K562 (cell line): ENCODE measurements around the gene SLC19A2. TPM values are rescaled to one million over a fixed set of nuclear protein-coding genes. Genes with fewer than 3 reads are reported as not detected.

Experiments
- ARID1B ChIP-seq: fragments of 450-650 bp; IDR thresholded peaks from 2 replicates; pipeline ENCODE4 v1.6.1; 2016; ENCODE audit warnings: antibody characterized with exemption, mild to moderate bottlenecking, inconsistent platforms
- CBFA2T2 ChIP-seq: fragments of 450-650 bp; conservative IDR thresholded peaks from 2 replicates; pipeline ENCODE4 v1.6.1; 2017; ENCODE audit warnings: mild to moderate bottlenecking
- CXXC5 ChIP-seq: fragments of 250-450 bp; sonication (Bioruptor Pico); IDR thresholded peaks from 2 replicates; pipeline ENCODE4 v1.8.0; 2022; ENCODE audit warnings: inconsistent platforms, mild to moderate bottlenecking, moderate library complexity
- EHMT2 ChIP-seq: fragments of 450-650 bp; IDR thresholded peaks from 2 replicates; pipeline ENCODE4 v1.6.1; 2018; ENCODE audit warnings: antibody characterized with exemption
- EP300 ChIP-seq: IDR thresholded peaks from 2 replicates; pipeline ENCODE4 v1.6.1; 2012; ENCODE audit warnings: low read length, improper control_type of control experiment
- ILF3 ChIP-seq: fragments of 450-650 bp; IDR thresholded peaks from 2 replicates; pipeline ENCODE4 v1.6.1; 2018; ENCODE audit warnings: antibody characterized with exemption, mild to moderate bottlenecking, moderate library complexity, borderline replicate concordance
- KLF13 ChIP-seq: fragments of 450-650 bp; IDR thresholded peaks from 2 replicates; pipeline ENCODE4 v1.6.1; 2016; ENCODE audit warnings: missing genetic modification characterization, low read depth, mild to moderate bottlenecking, missing compliant biosample characterization, moderate library complexity, borderline replicate concordance
- MTA2 ChIP-seq: fragments of 450-650 bp; IDR thresholded peaks from 2 replicates; pipeline ENCODE4 v1.6.1; 2016; ENCODE audit warnings: low read depth
- MTF1 ChIP-seq: fragments of 250-450 bp; sonication (Bioruptor Pico); IDR thresholded peaks from 2 replicates; pipeline ENCODE4 v1.9.0; 2021; ENCODE audit warnings: moderate library complexity, mild to moderate bottlenecking, inconsistent platforms, borderline replicate concordance
- NCOR1 ChIP-seq: fragments of 450-650 bp; IDR thresholded peaks from 2 replicates; pipeline ENCODE4 v1.6.1; 2016; ENCODE audit warnings: mild to moderate bottlenecking, moderate library complexity
- SMARCA4 ChIP-seq: fragments of 450-650 bp; IDR thresholded peaks from 2 replicates; pipeline ENCODE4 v1.6.1; 2016
- SMARCE1 ChIP-seq: fragments of 450-650 bp; IDR thresholded peaks from 2 replicates; pipeline ENCODE4 v1.7.1; 2016; ENCODE audit warnings: mild to moderate bottlenecking
- polyA plus RNA-seq, 8 experiments: library from polyadenylated mRNA; depleted of rRNA in 4 of 8; stranded (reverse) in 5 of 8; unstranded in 3 of 8; fragments of >200 nt; fragmentation: Nextera tagmentation in 2 of 8; fragmentation: Illumina TruSeq in 1 of 8; extraction: Ambion mirVana in 2 of 8; extraction: Trizol in 1 of 8; gene quantifications; 2 replicates each; pipeline versions ENCODE4 v1.2.1 to v1.2.3, GENCODE V29; 2011 to 2014; ENCODE audit warnings: inconsistent platforms in 1 of 8, missing spikeins in 1 of 8
- total RNA-seq, 7 experiments: library from RNA; depleted of rRNA in 6 of 7; stranded (reverse); fragments of >200 nt in 6 of 7; fragmentation: Illumina TruSeq in 2 of 7; extraction: Trizol in 2 of 7; gene quantifications; 2 replicates each; pipeline versions ENCODE4 v1.2.1 to v1.2.3, GENCODE V29; 2011 to 2021; ENCODE audit warnings: low replicate concordance in 1 of 7
- TF ChIP-seq, protein P1 (sequence below), 2 experiments: fragments of 450-650 bp in 1 of 2; sonication (generic) in 1 of 2; formaldehyde crosslinking in 1 of 2; IDR thresholded peaks; 2 replicates each; pipeline versions ENCODE4 v1.7.1 to v1.9.0; 2016 to 2022; ENCODE audit warnings: inconsistent platforms in 1 of 2, mild to moderate bottlenecking in 1 of 2, missing genetic modification reagents in 1 of 2
- TF ChIP-seq, protein P2 (sequence below): fragments of 450-650 bp; formaldehyde crosslinking; IDR thresholded peaks from 2 replicates; pipeline ENCODE4 v1.4.0; 2020; ENCODE audit warnings: mild to moderate bottlenecking, moderate library complexity

The SLC19A2 gene
- total and polyA plus RNA-seq, 9 of the 15 experiments (the other 6 are each of a cell fraction or from before 2014, with no cell fraction given) = 7.4 to 42.8 (median 19.2) TPM

DNA sequence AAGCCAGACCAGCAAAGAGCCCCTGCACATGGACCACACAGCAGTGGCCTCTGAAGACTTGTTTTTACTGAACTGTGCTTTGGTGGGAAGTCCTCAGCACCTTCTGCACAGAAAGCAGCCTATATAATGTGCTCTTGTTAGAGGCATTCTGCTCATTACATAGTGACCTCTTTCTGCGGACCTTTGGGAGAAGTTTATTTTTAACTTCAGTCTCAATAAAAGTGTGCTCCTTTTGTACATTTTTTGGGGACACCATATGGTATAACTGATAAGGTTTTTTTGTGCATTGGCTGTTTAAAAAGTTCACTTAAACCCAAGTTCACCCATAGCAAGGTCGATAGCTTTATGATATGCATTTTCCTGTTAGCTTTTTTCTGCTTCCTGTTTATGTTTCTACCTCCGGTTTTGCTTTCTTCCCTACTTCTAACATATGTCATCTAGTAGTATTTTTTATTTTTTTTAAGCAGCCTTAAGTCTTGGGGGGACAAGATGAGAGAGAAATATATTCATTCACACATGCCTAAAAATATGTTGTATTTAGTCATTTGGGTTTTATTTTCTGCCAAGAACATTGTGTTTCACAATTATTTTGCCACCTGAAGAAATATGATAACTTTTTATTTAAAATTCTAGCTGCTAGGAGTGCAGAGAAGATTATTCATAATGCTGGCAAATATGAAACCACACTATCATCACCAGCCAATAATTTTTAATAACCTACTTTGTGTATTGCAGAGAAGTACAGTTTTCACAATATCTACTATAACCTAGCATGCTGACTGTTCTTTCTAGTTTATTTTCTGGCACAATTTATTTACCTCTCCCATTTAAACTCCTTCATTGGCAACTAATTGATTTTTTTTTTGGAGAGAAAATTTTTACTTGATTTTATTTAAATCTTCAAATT, 22.9 kb upstream of the SLC19A2 start (continued):
- TF ChIP-seq, protein P1, sequence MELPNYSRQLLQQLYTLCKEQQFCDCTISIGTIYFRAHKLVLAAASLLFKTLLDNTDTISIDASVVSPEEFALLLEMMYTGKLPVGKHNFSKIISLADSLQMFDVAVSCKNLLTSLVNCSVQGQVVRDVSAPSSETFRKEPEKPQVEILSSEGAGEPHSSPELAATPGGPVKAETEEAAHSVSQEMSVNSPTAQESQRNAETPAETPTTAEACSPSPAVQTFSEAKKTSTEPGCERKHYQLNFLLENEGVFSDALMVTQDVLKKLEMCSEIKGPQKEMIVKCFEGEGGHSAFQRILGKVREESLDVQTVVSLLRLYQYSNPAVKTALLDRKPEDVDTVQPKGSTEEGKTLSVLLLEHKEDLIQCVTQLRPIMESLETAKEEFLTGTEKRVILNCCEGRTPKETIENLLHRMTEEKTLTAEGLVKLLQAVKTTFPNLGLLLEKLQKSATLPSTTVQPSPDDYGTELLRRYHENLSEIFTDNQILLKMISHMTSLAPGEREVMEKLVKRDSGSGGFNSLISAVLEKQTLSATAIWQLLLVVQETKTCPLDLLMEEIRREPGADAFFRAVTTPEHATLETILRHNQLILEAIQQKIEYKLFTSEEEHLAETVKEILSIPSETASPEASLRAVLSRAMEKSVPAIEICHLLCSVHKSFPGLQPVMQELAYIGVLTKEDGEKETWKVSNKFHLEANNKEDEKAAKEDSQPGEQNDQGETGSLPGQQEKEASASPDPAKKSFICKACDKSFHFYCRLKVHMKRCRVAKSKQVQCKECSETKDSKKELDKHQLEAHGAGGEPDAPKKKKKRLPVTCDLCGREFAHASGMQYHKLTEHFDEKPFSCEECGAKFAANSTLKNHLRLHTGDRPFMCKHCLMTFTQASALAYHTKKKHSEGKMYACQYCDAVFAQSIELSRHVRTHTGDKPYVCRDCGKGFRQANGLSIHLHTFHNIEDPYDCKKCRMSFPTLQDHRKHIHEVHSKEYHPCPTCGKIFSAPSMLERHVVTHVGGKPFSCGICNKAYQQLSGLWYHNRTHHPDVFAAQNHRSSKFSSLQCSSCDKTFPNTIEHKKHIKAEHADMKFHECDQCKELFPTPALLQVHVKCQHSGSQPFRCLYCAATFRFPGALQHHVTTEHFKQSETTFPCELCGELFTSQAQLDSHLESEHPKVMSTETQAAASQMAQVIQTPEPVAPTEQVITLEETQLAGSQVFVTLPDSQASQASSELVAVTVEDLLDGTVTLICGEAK (IDR thresholded peaks at IDR 0.05) = peak; percentile 71
- TF ChIP-seq, protein P1 (CRISPR knock-in tag; IDR thresholded peaks at IDR 0.05) = no peak
- TF ChIP-seq CBFA2T2 = peak; percentile 44; the same call in 1 of the 2 replicates
- TF ChIP-seq MTA2 = peak; percentile 49; the same call in 1 of the 2 replicates
- no peak for TF ChIP-seq MTF1
- TF ChIP-seq CXXC5 = peak; percentile 16; the same call in 1 of the 2 replicates
- peak; percentile 83 for TF ChIP-seq ARID1B
- TF ChIP-seq ILF3 = no peak
- TF ChIP-seq NCOR1 = peak; percentile 59
- TF ChIP-seq EHMT2 = peak; percentile 78; the same call in 1 of the 2 replicates
- peak; percentile 65; the same call in 1 of the 2 replicates for TF ChIP-seq EP300
- 0 out of 2 replicates have a peak, but pooled peaks have one; percentile 30 for TF ChIP-seq KLF13 (tag)
- TF ChIP-seq SMARCA4 = peak; percentile 79
- TF ChIP-seq SMARCE1 = peak; percentile 72
- TF ChIP-seq, protein P2, sequence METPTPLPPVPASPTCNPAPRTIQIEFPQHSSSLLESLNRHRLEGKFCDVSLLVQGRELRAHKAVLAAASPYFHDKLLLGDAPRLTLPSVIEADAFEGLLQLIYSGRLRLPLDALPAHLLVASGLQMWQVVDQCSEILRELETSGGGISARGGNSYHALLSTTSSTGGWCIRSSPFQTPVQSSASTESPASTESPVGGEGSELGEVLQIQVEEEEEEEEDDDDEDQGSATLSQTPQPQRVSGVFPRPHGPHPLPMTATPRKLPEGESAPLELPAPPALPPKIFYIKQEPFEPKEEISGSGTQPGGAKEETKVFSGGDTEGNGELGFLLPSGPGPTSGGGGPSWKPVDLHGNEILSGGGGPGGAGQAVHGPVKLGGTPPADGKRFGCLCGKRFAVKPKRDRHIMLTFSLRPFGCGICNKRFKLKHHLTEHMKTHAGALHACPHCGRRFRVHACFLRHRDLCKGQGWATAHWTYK (CRISPR knock-in tag) = no peak
